IMR-90 (cell line): Measurements from ENCODE around the gene CXCL16. TPM values are rescaled to one million over a fixed set of nuclear protein-coding genes. Genes with fewer than 3 reads are reported as not detected.

Experiments used
- ATAC-seq: fragments of 200-7000 bp; cut with Tn5 transposase; 2 replicates; pipeline ENCODE4 v1.9.1; 2020; ENCODE audit warnings: low read depth, mild to moderate bottlenecking, moderate library complexity
- BruUV-seq: library from RNA; stranded (reverse); fragments of 400-500 nt; replicated peaks from 2 replicates; lab custom pipeline; 2021; lab: Mats Ljungman, UMichigan
- CTCF ChIA-PET: fragments of 300-600 bp; formaldehyde crosslinking; extraction: SDS; loops from one replicate; lab custom pipeline; 2021; ENCODE audit warnings: antibody characterized with exemption; lab: Yijun Ruan, JAX
- POLR2A ChIA-PET: fragments of 300-600 bp; sonication (Branson Sonifier 250); formaldehyde crosslinking; loops from one replicate; lab custom pipeline; 2022; ENCODE audit warnings: antibody characterized with exemption; ENCODE audit not compliant: unreplicated experiment; lab: Charles Lee
- DNase-seq: peaks from one replicate; pipeline ENCODE4 v3.0.0; 2013
- H2AFZ ChIP-seq: replicated peaks from 2 replicates; pipeline ENCODE3; 2013; ENCODE audit warnings: low read length, mild to moderate bottlenecking; ENCODE audit not compliant: poor library complexity
- H2AK5ac ChIP-seq: 2 replicates; pipeline ENCODE4 v1.6.1; 2013; ENCODE audit warnings: low read depth, low read length, inconsistent platforms
- H2AK9ac ChIP-seq: replicated peaks from 2 replicates; pipeline ENCODE3; 2013; ENCODE audit warnings: mild to moderate bottlenecking, low read depth, low read length, moderate library complexity; ENCODE audit not compliant: poor library complexity
- H2BK120ac ChIP-seq: 2 replicates; pipeline ENCODE4 v1.6.1; 2013; ENCODE audit warnings: low read depth, low read length, inconsistent platforms
- H2BK15ac ChIP-seq: 3 replicates; pipeline ENCODE4 v1.6.1; 2013; ENCODE audit warnings: low read depth, low read length, inconsistent platforms
- H2BK20ac ChIP-seq: 2 replicates; pipeline ENCODE4 v1.6.1; 2013; ENCODE audit warnings: low read depth, mild to moderate bottlenecking, inconsistent platforms, low read length, moderate library complexity
- H2BK5ac ChIP-seq: 2 replicates; pipeline ENCODE4 v1.6.1; 2013; ENCODE audit warnings: mild to moderate bottlenecking, low read depth, low read length, inconsistent platforms; ENCODE audit not compliant: poor library complexity, severe bottlenecking
- H3K14ac ChIP-seq: replicated peaks from 2 replicates; pipeline ENCODE4 v1.6.1; 2013; ENCODE audit warnings: low read depth, low read length, inconsistent platforms
- H3K18ac ChIP-seq: 2 replicates; pipeline ENCODE4 v1.6.1; 2013; ENCODE audit warnings: low read depth, low read length, control low read depth
- H3K23ac ChIP-seq: 2 replicates; pipeline ENCODE4 v1.6.1; 2013; ENCODE audit warnings: low read depth, low read length, inconsistent platforms
- H3K27ac ChIP-seq: 2 replicates; pipeline ENCODE4 v1.5.1; 2013; ENCODE audit warnings: mild to moderate bottlenecking, control low read depth, low read length; ENCODE audit not compliant: insufficient read depth
- H3K27me3 ChIP-seq: 2 replicates; pipeline ENCODE4 v1.6.1; 2013; ENCODE audit warnings: low read length; ENCODE audit not compliant: control insufficient read depth, insufficient read depth
- H3K36me3 ChIP-seq: 2 replicates; pipeline ENCODE4 v1.6.1; 2013; ENCODE audit warnings: low read length, mixed read lengths; ENCODE audit not compliant: control insufficient read depth, insufficient read depth
- H3K4ac ChIP-seq: 2 replicates; pipeline ENCODE4 v1.6.1; 2013; ENCODE audit warnings: low read depth, low read length, inconsistent platforms
- H3K4me1 ChIP-seq: 2 replicates; pipeline ENCODE4 v1.6.1; 2013; ENCODE audit warnings: low read length, mixed read lengths; ENCODE audit not compliant: control insufficient read depth, insufficient read depth
- H3K4me2 ChIP-seq: 2 replicates; pipeline ENCODE4 v1.6.1; 2013; ENCODE audit warnings: low read depth, mild to moderate bottlenecking, control low read depth, low read length, moderate library complexity
- H3K4me3 ChIP-seq: 2 replicates; pipeline ENCODE4 v1.5.1; 2013; ENCODE audit warnings: low read depth, mild to moderate bottlenecking, control low read depth, low read length, moderate library complexity; ENCODE audit not compliant: insufficient read depth
- H3K56ac ChIP-seq: 2 replicates; pipeline ENCODE4 v1.6.1; 2013; ENCODE audit warnings: low read length, inconsistent platforms; ENCODE audit not compliant: insufficient read depth; ENCODE audit errors: extremely low read depth
- H3K79me1 ChIP-seq, 2 experiments: 2 replicates each; pipeline ENCODE4 v1.6.1; 2013; ENCODE audit warnings: low read length in 2 of 2, inconsistent platforms in 1 of 2, low read depth in 1 of 2
- H3K9ac ChIP-seq: 2 replicates; pipeline ENCODE4 v1.6.1; 2013; ENCODE audit warnings: low read depth, low read length, control low read depth
- H3K9me1 ChIP-seq: 2 replicates; pipeline ENCODE4 v1.6.1; 2013; ENCODE audit warnings: low read length, inconsistent platforms; ENCODE audit not compliant: insufficient read depth
- H3K9me3 ChIP-seq: 2 replicates; pipeline ENCODE4 v1.6.1; 2013; ENCODE audit warnings: low read length; ENCODE audit not compliant: control insufficient read depth, insufficient read depth
- H4K20me1 ChIP-seq: 2 replicates; pipeline ENCODE4 v1.6.1; 2013; ENCODE audit warnings: low read length, inconsistent platforms; ENCODE audit not compliant: insufficient read depth
- H4K5ac ChIP-seq: 2 replicates; pipeline ENCODE4 v1.6.1; 2013; ENCODE audit warnings: mild to moderate bottlenecking, low read depth, low read length, control low read depth
- H4K8ac ChIP-seq, 2 experiments: 2 replicates each; pipeline ENCODE4 v1.6.1; 2013; ENCODE audit warnings: low read depth in 2 of 2, low read length in 2 of 2, control low read depth in 1 of 2, inconsistent platforms in 1 of 2
- H4K91ac ChIP-seq: 2 replicates; pipeline ENCODE4 v1.6.1; 2013; ENCODE audit warnings: low read depth, low read length, inconsistent platforms; ENCODE audit not compliant: insufficient read depth
- CTCF ChIP-seq: conservative IDR thresholded peaks from 2 replicates; pipeline ENCODE4 v1.5.1; 2012; ENCODE audit warnings: mild to moderate bottlenecking, low read depth, low read length, improper control_type of control experiment
- RCOR1 ChIP-seq: IDR thresholded peaks from 2 replicates; pipeline ENCODE4 v1.6.1; 2012; ENCODE audit warnings: mild to moderate bottlenecking, low read length, improper control_type of control experiment; ENCODE audit not compliant: insufficient replicate concordance
- WGBS, 2 experiments: methylation state at CpG; one replicate each; pipeline versions ENCODE4 v1.1.5 to v1.1.7; 2013; ENCODE audit warnings: missing lambda C conversion rate in 2 of 2; ENCODE audit not compliant: insufficient read length in 1 of 2; ENCODE audit errors: extremely low coverage in 2 of 2; 5-methylcytosine and 5-hydroxymethylcytosine counted together
- dilution Hi-C: fragments of 300-500 bp; cut with HindIII; formaldehyde crosslinking; loops from one replicate; pipeline ENCODE4 v1.14.3; 2018; ENCODE audit warnings: low sequenced_read_pairs; ENCODE audit not compliant: unreplicated experiment
- in situ Hi-C: fragments of 300-500 bp; cut with MboI; formaldehyde crosslinking; loops from 3 replicates; pipeline ENCODE4 v1.14.3; 2019; ENCODE audit warnings: low sequenced_read_pairs, inconsistent platforms, mixed read lengths
- intact Hi-C: fragments of 100-400 bp; cut with micrococcal nuclease; formaldehyde crosslinking; loops from 2 replicates; pipeline ENCODE4 v1.10.0; 2022
- polyA plus RNA-seq, 3 experiments: library from polyadenylated mRNA; depleted of rRNA; stranded (reverse); fragments of >200 nt; gene quantifications; 2 replicates each; pipeline ENCODE4 v1.2.3, GENCODE V29; 2012; ENCODE audit warnings: low replicate concordance in 1 of 3
- total RNA-seq: library from RNA; depleted of rRNA; stranded (reverse); fragments of >200 nt; gene quantifications from 2 replicates; pipeline ENCODE4 v1.2.3, GENCODE V29; 2012

CXCL16 gene
- total and polyA plus RNA-seq, 2 of the 4 experiments (the other 2 are of a cell fraction) = 0.36 to 1.6 TPM

GRCh38 chr17:4733073-4733531, 6.6 kb downstream of the CXCL16 start:
- H3K27me3 ChIP-seq = peaks cover 4% of the 10 kb centered on the region
- H3K36me3 ChIP-seq = no peaks in the 10 kb centered on the region; the same call in 1 of the 2 replicates
- H4K5ac ChIP-seq = no peak overlapping the region
- H3K4me3 ChIP-seq = no peak overlapping the region
- no peak for DNase-seq
- 93% methylated on average over 3 of the region's 6 CpGs; no CpG with 5 or more reads in 1 of the 2 experiments for WGBS, 2 experiments
- H4K8ac ChIP-seq = no peak overlapping the region
- no peak overlapping the region for H4K91ac ChIP-seq
- H3K4ac ChIP-seq = no peak overlapping the region
- intact Hi-C loops = no loop called here
- no peak overlapping the region for H2AK5ac ChIP-seq
- no peak overlapping the region for H2AFZ ChIP-seq
- no peak overlapping the region for H2AK9ac ChIP-seq
- no peak overlapping the region for H3K18ac ChIP-seq
- H4K20me1 ChIP-seq = no peaks in the 10 kb centered on the region
- ChIA-PET POLR2A (no interaction called here), CTCF (no interaction called here)
- H3K4me2 ChIP-seq = no peak overlapping the region
- H3K4me1 ChIP-seq = no peaks in the 10 kb centered on the region
- no peak overlapping the region for H3K9ac ChIP-seq
- H2BK15ac ChIP-seq = no peak overlapping the region
- H3K23ac ChIP-seq = no peak overlapping the region
- no TSS peak for BruUV-seq
- in situ Hi-C loops = no loop called here
- no peak overlapping the region for H3K14ac ChIP-seq
- dilution Hi-C loops = no loop called here
- H3K27ac ChIP-seq = no peak overlapping the region
- no peaks in the 10 kb centered on the region for H3K9me1 ChIP-seq
- no peak overlapping the region for H3K56ac ChIP-seq
- no peak overlapping the region for H2BK5ac ChIP-seq
- no peak for ATAC-seq
- H2BK20ac ChIP-seq = no peak overlapping the region
- H3K79me1 ChIP-seq = peaks cover 0 to 8% of the 10 kb centered on the region in 2 experiments; a peak in 1 of 4 replicates
- no peaks in the 10 kb centered on the region for H3K9me3 ChIP-seq
- H2BK120ac ChIP-seq = no peak overlapping the region
- no peak for TF ChIP-seq RCOR1
- 0 out of 2 replicates have a peak, but pooled peaks have one; percentile 2 for TF ChIP-seq CTCF
